HG03520 (cell line): Measurements from ENCODE around the gene DUS1L.

Experiments
- ATAC-seq: cut with Tn5 transposase; IDR thresholded peaks from one replicate; pipeline ENCODE4 v1.9.1; 2021; ENCODE audit warnings: mild to moderate bottlenecking, moderate library complexity; ENCODE audit not compliant: unreplicated experiment

The DUS1L gene

GRCh38 chr17:82016061-82016874 is 49.3 kb downstream of the DUS1L start:
- no peak for ATAC-seq

- no peak for ATAC-seq
Observed at GRCh38 chr17:82015311-82015971, 50.2 kb downstream of the DUS1L start.

- ATAC-seq = no peak
Observed at GRCh38 chr17:82014971-82015310, 50.7 kb downstream of the DUS1L start.

GRCh38 chr17:82014432-82014831 is 51.2 kb downstream of the DUS1L start:
- no peak for ATAC-seq

- no peak for ATAC-seq
Observed at GRCh38 chr17:82013772-82014321, 51.8 kb downstream of the DUS1L start.

DNA sequence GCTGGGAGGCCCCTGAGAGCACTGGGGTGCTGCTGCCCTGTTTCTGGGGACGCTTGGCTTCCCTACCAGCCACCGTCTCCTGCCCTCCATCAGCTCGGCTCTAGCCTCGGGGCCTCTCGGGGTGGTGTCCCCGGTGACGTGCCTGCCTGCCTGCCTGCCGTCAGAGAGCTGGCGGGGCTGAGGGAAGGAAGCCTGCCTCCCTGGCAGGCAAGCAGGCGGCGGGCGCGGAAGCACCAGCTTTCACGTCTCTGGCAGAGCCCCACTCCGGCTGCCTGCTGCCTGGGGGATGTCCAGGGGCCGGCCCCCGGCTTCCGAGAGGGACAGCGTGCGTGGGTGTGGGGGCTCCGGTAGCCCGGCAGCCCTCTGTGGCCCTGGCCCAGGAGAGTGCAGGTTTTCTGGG is 52.3 kb downstream of the DUS1L start:
- no peak for ATAC-seq

DNA sequence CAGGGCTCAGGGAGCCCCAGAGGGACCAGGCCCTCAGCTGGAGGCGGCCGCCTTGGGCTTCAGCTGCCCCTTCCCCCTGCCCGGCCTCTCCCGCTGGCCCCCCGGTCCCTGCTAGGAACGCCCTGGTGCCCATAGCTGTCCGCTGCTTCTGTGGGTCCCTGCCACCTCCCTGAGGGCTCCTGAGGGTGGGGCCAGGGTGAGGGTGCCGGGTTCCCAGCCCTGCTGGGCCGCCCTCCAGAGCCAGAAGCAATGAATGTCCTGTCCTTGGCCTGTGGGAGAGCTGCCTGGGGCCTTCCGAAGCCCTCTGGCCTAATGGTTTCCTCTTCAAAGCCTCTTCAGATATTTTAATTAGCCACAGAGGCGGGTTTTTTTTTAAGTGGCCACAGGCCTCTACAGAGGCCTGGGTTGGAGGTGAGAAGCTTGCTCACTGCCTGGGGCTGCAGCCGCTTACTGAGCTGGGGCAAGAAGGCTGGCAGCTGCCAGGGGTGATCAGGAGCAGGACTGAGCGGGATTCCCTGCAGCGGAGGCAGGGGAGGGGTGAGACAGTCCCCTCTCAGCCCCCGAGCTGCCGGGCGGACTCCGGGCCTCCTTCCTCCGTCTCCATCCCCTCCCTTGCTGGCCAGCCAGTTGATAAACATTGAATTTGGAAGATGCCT is 52.8 kb downstream of the DUS1L start:
- no peak for ATAC-seq

DNA sequence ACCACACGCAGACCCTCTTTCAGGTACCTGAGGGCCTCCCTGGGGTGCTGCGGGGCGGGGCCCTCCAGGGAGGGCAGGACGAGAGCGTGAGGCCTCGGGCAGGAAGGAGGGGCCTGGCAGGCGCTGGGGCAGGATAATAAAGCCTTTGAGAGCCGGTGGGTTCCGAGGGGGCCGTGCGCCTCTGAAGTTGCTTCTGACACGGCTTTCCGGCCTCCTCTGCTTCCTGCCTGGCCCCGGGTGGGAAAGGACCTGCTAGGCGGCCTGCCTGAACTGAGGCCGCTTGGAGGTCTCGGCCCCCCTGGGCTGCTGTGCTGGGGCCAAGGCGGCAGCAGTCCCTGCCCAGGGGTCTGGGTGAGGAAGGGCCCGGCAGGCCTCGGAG is 53.4 kb downstream of the DUS1L start:
- no peak for ATAC-seq

DNA sequence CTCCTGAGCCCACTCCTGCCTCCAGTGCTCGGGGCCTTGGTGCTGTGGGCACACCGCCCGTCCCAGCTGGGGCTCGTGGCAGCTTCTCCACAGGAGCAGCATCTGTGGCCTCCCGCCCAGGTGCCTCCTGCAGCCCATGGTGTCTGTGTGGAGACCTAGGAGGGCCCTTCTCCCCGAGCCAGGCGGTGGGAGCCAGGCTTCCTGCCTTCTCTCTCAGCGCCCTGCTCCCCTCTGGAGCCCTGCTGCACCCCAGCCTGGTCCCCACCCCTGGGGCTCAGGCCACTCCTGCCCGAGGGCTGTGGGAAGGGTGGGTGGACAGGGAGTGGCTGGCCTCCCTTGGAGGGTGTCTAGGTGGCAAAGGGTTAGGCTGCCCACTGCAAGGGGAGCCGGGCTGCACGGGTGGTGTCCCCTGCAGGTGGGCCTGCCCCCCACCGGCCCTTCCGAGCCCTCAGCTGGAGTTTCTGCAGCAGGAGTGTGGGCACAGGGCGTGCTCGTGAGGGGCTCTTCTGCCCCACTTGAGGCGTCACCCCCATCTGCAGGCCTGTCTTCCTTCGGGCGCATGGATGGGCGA is 53.9 kb downstream of the DUS1L start:
- no peak for ATAC-seq

DNA sequence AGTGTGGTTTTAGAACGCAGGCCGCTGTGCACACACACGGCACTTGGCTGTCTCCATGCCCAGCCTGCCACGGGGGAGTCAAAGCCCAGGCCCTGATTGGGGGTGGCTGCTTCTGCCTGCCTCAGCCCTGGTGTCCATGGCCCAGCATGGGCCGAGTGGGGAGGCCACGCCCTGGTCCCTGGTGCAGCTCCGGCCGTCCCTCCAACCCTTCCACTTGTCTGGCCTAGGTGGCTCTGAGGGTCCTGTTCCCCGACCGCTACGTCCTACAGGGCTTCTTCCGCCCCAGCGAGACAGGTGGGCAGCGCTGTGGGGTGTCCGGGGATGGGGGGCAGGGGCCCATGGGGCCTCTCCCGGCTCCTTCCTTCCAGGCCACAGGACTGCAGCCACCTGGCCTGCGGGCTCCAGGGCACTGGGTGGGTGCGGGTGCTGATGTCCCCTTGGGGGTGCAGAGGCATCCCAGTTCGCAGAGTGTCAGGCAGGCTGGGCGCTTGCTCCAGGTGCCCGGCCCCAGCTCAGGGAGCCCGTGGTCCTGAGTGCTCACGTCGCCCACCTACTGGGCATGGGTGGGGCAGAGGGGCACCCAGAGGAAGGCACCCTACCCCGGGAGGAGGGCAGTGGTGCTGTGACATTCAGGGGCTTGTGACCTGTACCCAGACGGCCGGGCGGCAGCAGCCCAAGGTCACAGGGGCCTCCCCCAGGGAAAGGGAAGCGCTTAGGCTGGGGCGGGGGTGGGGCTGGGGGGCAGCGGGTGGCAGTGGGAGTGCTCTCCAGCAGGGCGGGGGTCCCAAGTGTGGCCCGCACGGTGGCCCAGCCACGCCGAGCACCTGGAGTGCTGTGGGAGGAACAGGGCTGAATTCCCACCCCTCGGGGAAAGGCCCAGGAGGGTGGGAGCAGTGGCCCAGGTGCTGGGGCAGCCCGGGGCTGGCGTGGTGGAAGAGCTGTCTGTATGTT is 54.8 kb downstream of the DUS1L start:
- no peak for ATAC-seq

GRCh38 chr17:82009413-82009812 is 56.2 kb downstream of the DUS1L start:
- no peak for ATAC-seq

- ATAC-seq = no peak
Observed at GRCh38 chr17:82008941-82009405, 56.6 kb downstream of the DUS1L start.

DNA sequence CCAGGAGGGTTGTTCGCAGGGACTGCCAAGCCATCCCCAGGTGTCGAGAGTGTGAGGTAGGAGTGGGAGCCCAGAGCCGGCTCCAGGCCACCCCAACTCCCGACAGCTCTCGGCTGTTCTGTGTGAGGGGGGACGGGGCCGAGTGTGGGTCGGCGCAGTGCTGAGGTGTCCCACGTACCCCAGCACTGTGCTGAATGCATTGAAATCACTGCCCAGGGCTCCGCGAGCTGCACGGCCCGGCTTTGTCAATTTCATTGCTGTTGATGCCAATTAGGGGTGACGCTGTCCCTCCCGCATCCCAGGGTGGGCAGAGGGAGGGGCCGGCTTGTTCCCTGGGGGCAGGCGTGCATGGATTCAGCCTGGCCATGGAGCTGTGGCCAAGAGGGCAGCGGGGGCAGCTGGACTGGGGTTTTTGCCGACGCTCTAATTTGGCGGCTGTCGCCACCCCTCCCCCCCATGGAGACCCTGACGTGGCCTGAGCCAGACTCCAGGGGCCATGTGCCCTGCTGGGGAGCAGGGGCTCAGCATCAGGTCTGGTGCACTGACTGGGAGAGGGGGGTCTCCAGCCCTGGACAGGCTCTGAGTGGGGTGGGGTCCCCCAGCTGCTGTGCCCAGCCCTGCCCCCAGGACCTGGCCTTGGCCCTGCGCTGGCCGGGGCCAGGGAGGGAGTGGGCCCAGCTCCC is 57.2 kb downstream of the DUS1L start:
- ATAC-seq = no peak
